PFSK-1 (cell line): ENCODE measurements around the gene PXT1.

Experiments
- FOXP2 ChIP-seq: optimal IDR thresholded peaks from 2 replicates; pipeline ENCODE3; 2011; ENCODE audit warnings: borderline replicate concordance, control low read depth, inconsistent platforms; ENCODE audit not compliant: insufficient read depth; ENCODE audit errors: extremely low read length, extremely low read depth
- POLR2AphosphoS5 ChIP-seq: IDR thresholded peaks from 2 replicates; pipeline ENCODE4 v1.6.1; 2012; ENCODE audit warnings: low read depth, mild to moderate bottlenecking, control low read depth, low read length, moderate library complexity
- REST ChIP-seq, 2 experiments: IDR thresholded peaks; 2 replicates each; pipeline versions ENCODE4 v1.6.1 to v1.8.0; 2011 to 2012; ENCODE audit warnings: low read depth in 2 of 2, low read length in 2 of 2, control low read depth in 1 of 2, inconsistent platforms in 1 of 2, mild to moderate bottlenecking in 1 of 2, moderate library complexity in 1 of 2; ENCODE audit not compliant: insufficient read depth in 1 of 2
- SIN3A ChIP-seq: IDR thresholded peaks from 2 replicates; pipeline ENCODE4 v1.6.1; 2012; ENCODE audit warnings: mild to moderate bottlenecking, low read length, moderate library complexity, borderline replicate concordance; ENCODE audit not compliant: insufficient read depth
- TAF1 ChIP-seq: IDR thresholded peaks from 2 replicates; pipeline ENCODE4 v1.6.1; 2012; ENCODE audit warnings: low read length, control low read depth, borderline replicate concordance; ENCODE audit not compliant: insufficient read depth

Gene PXT1

GRCh38 chr6:36426622-36427021, 16.0 kb downstream of the PXT1 start:
- no peak for TF ChIP-seq REST (IDR thresholded peaks at IDR 0.05; ENCODE audit: insufficient read depth in 1 of 2, low read depth in 2 of 2, low read length in 2 of 2)
- TF ChIP-seq SIN3A: no peak
- TF ChIP-seq TAF1: no peak
- TF ChIP-seq POLR2AphosphoS5: no peak

- TF ChIP-seq TAF1 (peak; percentile 61; the same call in 1 of the 2 replicates), FOXP2 (peak; percentile 58), REST (IDR thresholded peaks at IDR 0.05; ENCODE audit: insufficient read depth in 1 of 2, low read depth in 2 of 2, low read length in 2 of 2) (no peak), POLR2AphosphoS5 (peak; percentile 81), SIN3A (0 out of 2 replicates have a peak, but pooled peaks have one; percentile 30)
These were observed 19.4 kb downstream of the PXT1 start for GRCh38 chr6:36423101-36423824.

GRCh38 chr6:36422714-36423100, 19.9 kb downstream of the PXT1 start:
- no peak for TF ChIP-seq TAF1
- no peak for TF ChIP-seq POLR2AphosphoS5
- no peak for TF ChIP-seq SIN3A
- TF ChIP-seq FOXP2: no peak
- no peak for TF ChIP-seq REST (IDR thresholded peaks at IDR 0.05; ENCODE audit: insufficient read depth in 1 of 2, low read depth in 2 of 2, low read length in 2 of 2)

GRCh38 chr6:36419310-36419709, 23.3 kb downstream of the PXT1 start:
- TF ChIP-seq POLR2AphosphoS5 (no peak), SIN3A (no peak), TAF1 (no peak), REST (IDR thresholded peaks at IDR 0.05; ENCODE audit: insufficient read depth in 1 of 2, low read depth in 2 of 2, low read length in 2 of 2) (no peak), FOXP2 (no peak)
